22Rv1 (cell line): ENCODE data around the gene THSD4.

Experiments used
- ZFX ChIP-seq: fragments of 450-650 bp; IDR thresholded peaks from 2 replicates; pipeline ENCODE4 v1.6.1; 2017; ENCODE audit warnings: antibody characterized with exemption, borderline replicate concordance
- TF ChIP-seq, protein P1 (sequence below): fragments of 450-650 bp; IDR thresholded peaks from 2 replicates; pipeline ENCODE4 v1.5.1; 2017; ENCODE audit warnings: mild to moderate bottlenecking

- TF ChIP-seq, protein P1, sequence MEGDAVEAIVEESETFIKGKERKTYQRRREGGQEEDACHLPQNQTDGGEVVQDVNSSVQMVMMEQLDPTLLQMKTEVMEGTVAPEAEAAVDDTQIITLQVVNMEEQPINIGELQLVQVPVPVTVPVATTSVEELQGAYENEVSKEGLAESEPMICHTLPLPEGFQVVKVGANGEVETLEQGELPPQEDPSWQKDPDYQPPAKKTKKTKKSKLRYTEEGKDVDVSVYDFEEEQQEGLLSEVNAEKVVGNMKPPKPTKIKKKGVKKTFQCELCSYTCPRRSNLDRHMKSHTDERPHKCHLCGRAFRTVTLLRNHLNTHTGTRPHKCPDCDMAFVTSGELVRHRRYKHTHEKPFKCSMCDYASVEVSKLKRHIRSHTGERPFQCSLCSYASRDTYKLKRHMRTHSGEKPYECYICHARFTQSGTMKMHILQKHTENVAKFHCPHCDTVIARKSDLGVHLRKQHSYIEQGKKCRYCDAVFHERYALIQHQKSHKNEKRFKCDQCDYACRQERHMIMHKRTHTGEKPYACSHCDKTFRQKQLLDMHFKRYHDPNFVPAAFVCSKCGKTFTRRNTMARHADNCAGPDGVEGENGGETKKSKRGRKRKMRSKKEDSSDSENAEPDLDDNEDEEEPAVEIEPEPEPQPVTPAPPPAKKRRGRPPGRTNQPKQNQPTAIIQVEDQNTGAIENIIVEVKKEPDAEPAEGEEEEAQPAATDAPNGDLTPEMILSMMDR = no peak
- TF ChIP-seq ZFX = no peak
These were observed 159.8 kb downstream of the THSD4 start for GRCh38 chr15:71275098-71275497.
